ENCODE measurements around the gene SLIT1.

- TF ChIP-seq CTCF (IDR thresholded peaks at IDR 0.05) = no peak
- TF ChIP-seq POLR2A (IDR thresholded peaks at IDR 0.05) = no peak
Measured at GRCh38 chr10:97127509-97127908, 58.2 kb downstream of the SLIT1 start.

All from thyroid gland (tissue), 4 donors.